Measurements from ENCODE around the gene KNDC1.

KNDC1 gene

DNA sequence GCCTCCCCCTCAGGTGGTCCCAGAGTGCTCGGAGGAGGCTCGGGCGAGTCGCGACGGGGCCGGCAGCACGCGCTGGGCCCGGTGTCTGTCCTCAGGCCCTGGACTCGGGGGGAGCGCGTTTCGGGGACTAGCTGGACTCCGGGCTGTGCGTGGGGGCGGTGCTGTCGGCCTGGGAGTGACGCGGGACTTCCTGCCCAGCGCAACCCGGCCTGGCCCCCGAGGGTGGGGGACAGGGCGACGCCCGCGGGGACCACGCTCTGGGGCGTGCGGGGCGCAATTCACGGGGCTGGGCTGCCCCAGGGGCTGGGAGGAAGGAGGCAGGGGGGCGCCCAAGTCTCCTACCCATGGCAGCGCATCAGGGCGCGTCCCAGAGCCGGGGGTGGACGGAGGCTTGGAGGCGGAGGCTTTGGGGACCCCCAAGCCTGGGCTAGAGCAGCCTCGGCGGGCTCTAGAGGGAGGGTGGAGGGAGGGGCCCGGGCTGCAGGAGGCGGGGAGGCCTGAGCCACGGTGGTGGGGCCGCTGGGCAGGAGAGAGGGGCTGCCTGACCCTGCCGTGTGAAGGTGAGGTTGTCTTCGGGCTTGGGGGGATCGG, 75.3 kb downstream of the KNDC1 start:
- POLR2A ChIA-PET, result no interaction called here
- DNase-seq (ENCODE audit: low read depth, low spot score), result no peak
- CTCF ChIA-PET, result no interaction called here
- TF ChIP-seq, protein P1, sequence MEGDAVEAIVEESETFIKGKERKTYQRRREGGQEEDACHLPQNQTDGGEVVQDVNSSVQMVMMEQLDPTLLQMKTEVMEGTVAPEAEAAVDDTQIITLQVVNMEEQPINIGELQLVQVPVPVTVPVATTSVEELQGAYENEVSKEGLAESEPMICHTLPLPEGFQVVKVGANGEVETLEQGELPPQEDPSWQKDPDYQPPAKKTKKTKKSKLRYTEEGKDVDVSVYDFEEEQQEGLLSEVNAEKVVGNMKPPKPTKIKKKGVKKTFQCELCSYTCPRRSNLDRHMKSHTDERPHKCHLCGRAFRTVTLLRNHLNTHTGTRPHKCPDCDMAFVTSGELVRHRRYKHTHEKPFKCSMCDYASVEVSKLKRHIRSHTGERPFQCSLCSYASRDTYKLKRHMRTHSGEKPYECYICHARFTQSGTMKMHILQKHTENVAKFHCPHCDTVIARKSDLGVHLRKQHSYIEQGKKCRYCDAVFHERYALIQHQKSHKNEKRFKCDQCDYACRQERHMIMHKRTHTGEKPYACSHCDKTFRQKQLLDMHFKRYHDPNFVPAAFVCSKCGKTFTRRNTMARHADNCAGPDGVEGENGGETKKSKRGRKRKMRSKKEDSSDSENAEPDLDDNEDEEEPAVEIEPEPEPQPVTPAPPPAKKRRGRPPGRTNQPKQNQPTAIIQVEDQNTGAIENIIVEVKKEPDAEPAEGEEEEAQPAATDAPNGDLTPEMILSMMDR (IDR thresholded peaks at IDR 0.05; ENCODE audit: insufficient read depth, low read length, missing control alignments), result no peak
- no peak overlapping the region for H3K4me3 ChIP-seq (ENCODE audit: low read depth, low read length)

DNA sequence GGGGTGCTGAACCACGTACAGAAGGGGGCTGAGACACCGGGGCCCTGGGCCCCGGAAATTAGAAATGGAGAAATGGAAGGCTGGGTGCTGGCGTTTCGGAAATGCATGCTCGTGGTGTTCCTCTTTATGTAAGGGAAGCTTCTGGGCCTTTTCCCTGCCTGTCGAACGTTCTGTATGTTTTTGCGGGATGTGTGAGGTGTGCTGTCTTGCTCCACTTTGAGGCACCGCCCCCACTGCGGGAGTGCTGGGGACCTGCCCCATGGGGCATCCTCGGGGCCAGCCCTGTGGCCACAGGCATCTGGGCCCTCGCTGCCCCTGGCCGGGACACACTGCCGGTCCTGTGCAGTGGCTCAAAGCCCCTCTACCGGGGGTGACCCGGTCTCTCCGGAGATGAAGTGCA, 75.9 kb downstream of the KNDC1 start:
- ChIA-PET CTCF (no interaction called here), POLR2A (no interaction called here)
- no peak for DNase-seq (ENCODE audit: low read depth, low spot score)
- TF ChIP-seq, protein P1 (IDR thresholded peaks at IDR 0.05; ENCODE audit: insufficient read depth, low read length, missing control alignments), result no peak
- no peak overlapping the region for H3K4me3 ChIP-seq (ENCODE audit: low read depth, low read length)

DNA sequence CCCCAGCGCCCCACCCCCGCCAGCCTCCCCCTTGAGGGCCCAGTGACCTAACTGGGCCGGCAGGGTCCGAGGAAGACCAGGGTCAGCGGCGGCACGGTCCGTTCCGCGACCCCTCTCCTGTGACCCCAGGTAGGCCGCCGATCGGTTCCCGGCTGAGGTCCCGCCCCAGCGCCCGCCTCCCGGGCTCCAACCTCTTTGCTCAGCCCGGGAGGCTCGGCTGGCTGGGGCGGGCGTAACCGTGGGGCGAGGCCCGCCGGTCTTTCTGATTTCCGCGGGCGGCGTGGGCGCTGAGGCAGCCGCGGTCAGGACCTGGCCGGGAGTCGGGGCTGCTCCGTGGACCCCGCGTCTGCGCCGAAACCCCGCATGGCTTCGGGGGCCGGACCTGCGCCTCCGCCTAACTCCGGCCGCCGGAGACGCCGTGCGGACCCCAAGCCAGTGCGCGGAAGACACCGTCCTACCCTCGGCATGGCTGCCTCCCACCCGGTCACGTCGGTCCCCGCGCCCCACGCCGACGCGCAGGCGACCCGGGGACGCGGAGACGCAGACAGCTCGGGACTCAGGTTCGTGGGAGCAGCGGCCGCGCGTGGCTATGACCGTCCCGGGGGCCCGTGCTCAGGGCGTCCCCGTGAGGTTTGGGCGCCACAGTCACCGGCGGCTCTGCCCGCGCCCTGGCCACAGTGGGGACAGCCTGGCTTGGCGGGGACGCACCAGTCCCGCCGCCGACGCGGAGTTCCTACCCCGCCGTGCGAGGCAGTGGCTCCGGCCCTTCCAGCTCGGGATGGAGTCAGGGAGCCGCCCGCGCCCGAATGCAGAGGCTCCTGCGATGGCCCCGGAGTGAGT, 76.6 kb downstream of the KNDC1 start:
- POLR2A ChIA-PET, result no interaction called here
- CTCF ChIA-PET, result no interaction called here

DNA sequence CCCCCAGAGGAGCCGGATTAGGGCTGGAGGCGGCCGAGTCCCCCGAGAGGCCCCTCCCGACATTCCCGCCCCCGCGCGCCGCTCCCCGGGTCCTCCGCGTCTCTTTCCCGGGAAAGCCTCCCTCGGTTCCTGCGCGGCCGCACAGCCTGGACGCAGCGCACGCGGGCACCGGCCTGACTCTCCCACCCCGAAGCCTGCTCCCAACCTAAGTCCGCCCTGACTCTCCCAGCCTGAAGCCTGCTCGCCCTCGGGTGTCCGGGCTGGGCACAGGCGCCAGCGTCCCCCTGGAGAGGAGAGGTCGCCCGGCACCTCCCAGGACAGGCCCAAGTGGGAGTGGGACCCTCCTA, 77.2 kb downstream of the KNDC1 start:
- ChIA-PET CTCF (no interaction called here), POLR2A (no interaction called here)

More for the DNA sequence above, 76.6 kb downstream of the KNDC1 start:
- no peak for DNase-seq (ENCODE audit: low read depth, low spot score)
- TF ChIP-seq, protein P1 (IDR thresholded peaks at IDR 0.05; ENCODE audit: insufficient read depth, low read length, missing control alignments), result no peak
- no peak overlapping the region for H3K4me3 ChIP-seq (ENCODE audit: low read depth, low read length)

DNA sequence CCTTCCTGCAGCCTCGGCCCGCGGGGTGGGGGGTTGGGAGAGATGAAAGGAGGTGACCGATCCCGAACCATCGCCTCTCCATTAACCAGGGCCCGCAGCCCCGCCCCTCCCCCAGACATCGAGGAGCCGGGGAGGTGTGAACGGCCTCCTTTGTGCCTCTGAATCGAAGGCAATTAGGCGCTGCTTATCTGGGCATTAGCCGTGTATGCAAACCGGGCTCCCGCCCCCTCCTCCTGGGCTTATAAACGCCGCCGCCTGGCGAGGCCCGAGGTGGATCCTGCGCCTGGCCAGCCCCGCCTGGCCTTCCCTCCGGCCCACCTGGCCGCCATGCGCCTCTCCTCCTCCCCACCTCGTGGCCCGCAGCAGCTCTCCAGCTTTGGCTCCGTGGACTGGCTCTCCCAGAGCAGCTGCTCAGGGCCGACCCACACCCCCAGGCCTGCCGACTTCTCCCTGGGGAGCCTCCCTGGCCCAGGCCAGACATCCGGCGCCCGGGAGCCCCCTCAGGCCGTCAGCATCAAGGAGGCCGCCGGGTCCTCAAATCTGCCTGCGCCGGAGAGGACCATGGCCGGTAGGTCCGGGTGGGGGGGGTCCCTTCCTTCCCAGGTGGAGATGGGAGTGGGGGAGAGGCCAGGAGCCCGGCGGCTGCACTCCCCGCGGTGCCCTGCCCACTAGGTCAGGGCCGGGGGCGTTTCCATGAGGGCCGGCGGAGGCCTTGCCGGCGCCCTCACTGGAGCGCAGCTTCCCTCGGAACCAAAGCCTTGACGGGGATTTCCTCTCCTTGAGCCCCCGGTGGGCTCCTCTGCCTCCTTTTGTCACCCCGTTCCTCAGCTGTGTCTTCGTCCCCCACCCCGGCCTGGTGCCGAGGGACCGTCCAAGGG, 77.8 kb downstream of the KNDC1 start, which contains the start of gene VENTX:
Gene VENTX (plus strand): TSS at position 268 of the 878 bp plus-strand sequence. CDS start 60 bp downstream, at position 328.
- ChIA-PET POLR2A (no interaction called here), CTCF (no interaction called here)
- DNase-seq (ENCODE audit: low read depth, low spot score), result no peak
- H3K4me3 ChIP-seq (ENCODE audit: low read depth, low read length), result no peak within 1 kb of the TSS
- TF ChIP-seq, protein P1 (IDR thresholded peaks at IDR 0.05; ENCODE audit: insufficient read depth, low read length, missing control alignments), result no peak

More for the DNA sequence above, 77.2 kb downstream of the KNDC1 start:
- no peak for DNase-seq (ENCODE audit: low read depth, low spot score)
- no peak overlapping the region for H3K4me3 ChIP-seq (ENCODE audit: low read depth, low read length)
- TF ChIP-seq, protein P1 (IDR thresholded peaks at IDR 0.05; ENCODE audit: insufficient read depth, low read length, missing control alignments), result no peak

DNA sequence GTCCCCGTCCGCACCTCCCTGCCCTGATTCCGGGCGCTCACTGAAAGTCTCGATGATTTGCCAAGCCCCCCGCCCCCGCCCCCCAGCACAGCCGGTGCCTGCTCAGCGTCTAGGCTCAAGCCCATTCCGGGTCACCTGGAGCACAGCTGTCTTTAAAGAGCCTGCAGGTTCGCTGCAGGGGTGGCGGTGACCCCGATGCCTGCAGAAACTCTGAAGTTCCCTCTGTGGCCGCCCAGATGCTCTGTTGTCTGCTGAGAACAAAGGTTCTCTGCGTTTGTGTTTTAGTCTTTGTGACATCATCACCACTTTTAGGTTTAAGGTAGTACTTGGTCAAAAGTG, 78.4 kb downstream of the KNDC1 start:
- ChIA-PET POLR2A (no interaction called here), CTCF (no interaction called here)
- TF ChIP-seq, protein P1 (IDR thresholded peaks at IDR 0.05; ENCODE audit: insufficient read depth, low read length, missing control alignments), result no peak
- DNase-seq (ENCODE audit: low read depth, low spot score), result no peak
- H3K4me3 ChIP-seq (ENCODE audit: low read depth, low read length), result no peak overlapping the region
